Neural crest cell (in vitro differentiated cells): Measurements from ENCODE around the gene TIGD1. TPM values are rescaled to one million over a fixed set of nuclear protein-coding genes. Genes with fewer than 3 reads are reported as not detected.

ENCODE experiments used
- DNase-seq: peaks from one replicate; pipeline ENCODE4 v3.0.0; 2021; ENCODE audit warnings: low read depth, mixed read lengths, low spot score
- H3K27ac Mint-ChIP-seq: one replicate; pipeline ENCODE4 v1.8.0; 2021; ENCODE audit warnings: mild to moderate bottlenecking, mixed read lengths; ENCODE audit not compliant: unreplicated experiment
- H3K27me3 Mint-ChIP-seq: 2 replicates; pipeline ENCODE4 v1.8.0; 2021; ENCODE audit warnings: low read depth, mild to moderate bottlenecking, mixed read lengths
- H3K36me3 Mint-ChIP-seq: 2 replicates; pipeline ENCODE4 v1.8.0; 2021; ENCODE audit warnings: low read depth, mild to moderate bottlenecking, mixed read lengths
- H3K4me1 Mint-ChIP-seq: 2 replicates; pipeline ENCODE4 v1.8.0; 2021; ENCODE audit warnings: mixed read lengths
- H3K4me3 Mint-ChIP-seq: one replicate; pipeline ENCODE4 v1.8.0; 2021; ENCODE audit warnings: mild to moderate bottlenecking, mixed read lengths
- H3K9me3 Mint-ChIP-seq: 2 replicates; pipeline ENCODE4 v1.8.0; 2021; ENCODE audit warnings: mixed read lengths
- CTCF ChIP-seq: fragments of 200-600 bp; sonication (generic); conservative IDR thresholded peaks from 2 replicates; pipeline ENCODE4 v1.5.0; 2021; ENCODE audit warnings: antibody characterized with exemption, mild to moderate bottlenecking
- total RNA-seq: library from RNA; stranded (reverse); gene quantifications from 2 replicates; pipeline ENCODE4 v1.2.1, GENCODE V29; 2021

The TIGD1 gene
- total RNA-seq, 1 donor from 2014 or later, result 11.8 TPM

GRCh38 chr2:232523402-232523681, 27.0 kb downstream of the TIGD1 start:
- Mint-ChIP-seq H3K36me3 (no peaks in the 10 kb centered on the region), H3K27ac (no peak overlapping the region), H3K27me3 (peaks cover 49% of the 10 kb centered on the region), H3K9me3 (no peaks in the 10 kb centered on the region), H3K4me3 (no peak overlapping the region), H3K4me1 (peaks cover 28% of the 10 kb centered on the region)
- TF ChIP-seq CTCF, result no peak
- no peak for DNase-seq

- DNase-seq, result no peak
- no peak overlapping the region for H3K27ac Mint-ChIP-seq
- H3K4me3 Mint-ChIP-seq, result no peak overlapping the region
Measured at GRCh38 chr2:232522623-232523401, 27.5 kb downstream of the TIGD1 start.

DNA sequence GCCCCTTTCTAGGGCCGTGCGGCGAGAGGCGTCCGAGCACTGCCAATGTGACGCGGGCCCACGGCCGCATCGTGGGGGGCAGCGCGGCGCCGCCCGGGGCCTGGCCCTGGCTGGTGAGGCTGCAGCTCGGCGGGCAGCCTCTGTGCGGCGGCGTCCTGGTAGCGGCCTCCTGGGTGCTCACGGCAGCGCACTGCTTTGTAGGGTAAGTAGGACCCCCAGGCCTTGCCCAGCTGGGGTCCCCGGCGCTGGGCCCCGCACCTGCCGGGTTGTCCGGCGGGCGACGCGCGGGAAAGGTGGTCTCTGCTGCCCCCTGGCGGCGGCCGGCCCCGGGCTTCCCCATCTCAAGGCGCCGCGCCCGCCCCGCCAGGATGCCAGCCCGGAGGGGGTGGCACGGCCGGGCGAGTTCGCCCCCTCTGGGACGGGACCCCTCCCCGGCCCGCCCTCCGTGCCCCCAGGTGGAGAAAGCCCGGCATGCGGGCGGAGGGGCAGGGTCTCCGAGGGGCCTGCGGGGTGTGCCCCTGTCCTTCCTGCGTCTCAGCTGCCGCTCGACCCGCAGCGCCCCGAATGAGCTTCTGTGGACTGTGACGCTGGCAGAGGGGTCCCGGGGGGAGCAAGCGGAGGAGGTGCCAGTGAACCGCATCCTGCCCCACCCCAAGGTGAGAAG, 28.3 kb downstream of the TIGD1 start:
- Mint-ChIP-seq H3K27me3 (peaks cover 40% of the 10 kb centered on the region), H3K36me3 (no peaks in the 10 kb centered on the region), H3K27ac (no peak overlapping the region), H3K4me3 (no peak overlapping the region), H3K4me1 (peaks cover 31% of the 10 kb centered on the region), H3K9me3 (no peaks in the 10 kb centered on the region)
- peak; percentile 74 for DNase-seq
- TF ChIP-seq CTCF, result peak; percentile 97

More at GRCh38 chr2:232522623-232523401, 27.5 kb downstream of the TIGD1 start:
- no peak for TF ChIP-seq CTCF
- no peaks in the 10 kb centered on the region for H3K9me3 Mint-ChIP-seq
- H3K4me1 Mint-ChIP-seq, result peaks cover 30% of the 10 kb centered on the region
- peaks cover 43% of the 10 kb centered on the region for H3K27me3 Mint-ChIP-seq
- no peaks in the 10 kb centered on the region for H3K36me3 Mint-ChIP-seq

- no peak for DNase-seq
- Mint-ChIP-seq H3K4me1 (peaks cover 37% of the 10 kb centered on the region), H3K4me3 (peak overlapping the region; percentile 89), H3K36me3 (no peaks in the 10 kb centered on the region), H3K9me3 (no peaks in the 10 kb centered on the region), H3K27ac (no peak overlapping the region), H3K27me3 (peaks cover 37% of the 10 kb centered on the region)
- TF ChIP-seq CTCF, result no peak
Measured at GRCh38 chr2:232521098-232521497, 29.3 kb downstream of the TIGD1 start.

GRCh38 chr2:232520489-232520888, 29.9 kb downstream of the TIGD1 start:
- no peaks in the 10 kb centered on the region for H3K36me3 Mint-ChIP-seq
- H3K27me3 Mint-ChIP-seq, result peaks cover 34% of the 10 kb centered on the region
- no peak for DNase-seq
- TF ChIP-seq CTCF, result no peak
- peaks cover 43% of the 10 kb centered on the region for H3K4me1 Mint-ChIP-seq
- peak overlapping the region; percentile 89 for H3K4me3 Mint-ChIP-seq
- H3K9me3 Mint-ChIP-seq, result no peaks in the 10 kb centered on the region
- peak overlapping the region; percentile 67 for H3K27ac Mint-ChIP-seq
